GM12801 (cell line): ENCODE results near the gene SETD1B.

Experiments
- CTCF ChIP-seq: IDR thresholded peaks from one replicate; pipeline ENCODE4 v1.5.1; 2011; ENCODE audit warnings: control low read depth; ENCODE audit not compliant: insufficient read length; ENCODE audit errors: extremely low read depth

Gene SETD1B

GRCh38 chr12:121874071-121874470 lies 70.3 kb downstream of the SETD1B start:
- TF ChIP-seq CTCF: no peak

- no peak for TF ChIP-seq CTCF
Observed at GRCh38 chr12:121875582-121875981, 71.8 kb downstream of the SETD1B start.
